SK-N-SH treated with all-trans-retinoic acid at 6 μM for 48 hours (cell line): ENCODE data around the gene CWC15.
A peak's percentile ranks its signal among the peaks of the same experiment; 100 is the strongest.

Experiments used
- ATAC-seq: fragments of 200-7000 bp; cut with Tn5 transposase; 3 replicates; pipeline ENCODE4 v1.9.1; 2020; ENCODE audit warnings: mild to moderate bottlenecking, moderate library complexity
- ARNTL ChIP-seq: fragments of 450-650 bp; formaldehyde crosslinking; IDR thresholded peaks from 2 replicates; pipeline ENCODE4 v1.5.0; 2020; ENCODE audit warnings: low read depth, mild to moderate bottlenecking, moderate library complexity, borderline replicate concordance
- BACH2 ChIP-seq: fragments of 250-450 bp; sonication (Bioruptor Pico); IDR thresholded peaks from 2 replicates; pipeline ENCODE4 v1.9.0; 2021; ENCODE audit warnings: mild to moderate bottlenecking, borderline replicate concordance
- CSDC2 ChIP-seq: fragments of 250-450 bp; sonication (Bioruptor Pico); IDR thresholded peaks from 2 replicates; pipeline ENCODE4 v1.5.0; 2020; ENCODE audit warnings: mild to moderate bottlenecking, moderate library complexity
- ESRRG ChIP-seq: fragments of 250-450 bp; sonication (Bioruptor Pico); IDR thresholded peaks from 2 replicates; pipeline ENCODE4 v1.6.1; 2021; ENCODE audit warnings: mild to moderate bottlenecking
- GLIS3 ChIP-seq: fragments of 250-450 bp; sonication (Bioruptor Pico); IDR thresholded peaks from 2 replicates; pipeline ENCODE4 v1.5.0; 2020; ENCODE audit warnings: mild to moderate bottlenecking, moderate library complexity
- OSR1 ChIP-seq: fragments of 250-450 bp; sonication (Bioruptor Pico); IDR thresholded peaks from 2 replicates; pipeline ENCODE4 v1.8.0; 2022; ENCODE audit warnings: moderate library complexity, mild to moderate bottlenecking, inconsistent platforms
- PPARA ChIP-seq: fragments of 250-450 bp; sonication (Bioruptor Pico); IDR thresholded peaks from 2 replicates; pipeline ENCODE4 v1.5.0; 2020; ENCODE audit warnings: mild to moderate bottlenecking, borderline replicate concordance
- RARB ChIP-seq: fragments of 250-450 bp; sonication (Bioruptor Pico); IDR thresholded peaks from 2 replicates; pipeline ENCODE4 v1.8.0; 2021; ENCODE audit warnings: mild to moderate bottlenecking, moderate library complexity
- SNAI2 ChIP-seq: fragments of 250-450 bp; sonication (Bioruptor Pico); IDR thresholded peaks from 2 replicates; pipeline ENCODE4 v1.5.0; 2020; ENCODE audit warnings: mild to moderate bottlenecking, moderate library complexity
- TCF4 ChIP-seq: fragments of 250-450 bp; sonication (Bioruptor Pico); IDR thresholded peaks from 2 replicates; pipeline ENCODE4 v1.8.0; 2021; ENCODE audit warnings: mild to moderate bottlenecking, moderate library complexity, borderline replicate concordance
- ZC3H10 ChIP-seq: fragments of 250-450 bp; sonication (Bioruptor Pico); IDR thresholded peaks from 2 replicates; pipeline ENCODE4 v1.5.1; 2021; ENCODE audit warnings: mild to moderate bottlenecking, moderate library complexity
- ZFP30 ChIP-seq: fragments of 450-650 bp; formaldehyde crosslinking; IDR thresholded peaks from 2 replicates; pipeline ENCODE4 v1.5.0; 2022; ENCODE audit warnings: mild to moderate bottlenecking, moderate library complexity
- ZNF565 ChIP-seq: fragments of 450-650 bp; formaldehyde crosslinking; conservative IDR thresholded peaks from 2 replicates; pipeline ENCODE4 v1.5.0; 2020; ENCODE audit warnings: low read depth, mild to moderate bottlenecking, moderate library complexity
- ZNF70 ChIP-seq: fragments of 450-650 bp; formaldehyde crosslinking; IDR thresholded peaks from 2 replicates; pipeline ENCODE4 v1.5.0; 2020; ENCODE audit warnings: mild to moderate bottlenecking, moderate library complexity
- ZNF8 ChIP-seq: fragments of 450-650 bp; formaldehyde crosslinking; IDR thresholded peaks from 2 replicates; pipeline ENCODE4 v1.5.0; 2020; ENCODE audit warnings: mild to moderate bottlenecking, moderate library complexity
- TF ChIP-seq, protein P1 (sequence below): fragments of 250-450 bp; sonication (Bioruptor Pico); IDR thresholded peaks from 2 replicates; pipeline ENCODE4 v1.5.1; 2021; ENCODE audit warnings: mild to moderate bottlenecking, moderate library complexity
- TF ChIP-seq, protein P2 (sequence below): fragments of 250-450 bp; sonication (Bioruptor Pico); IDR thresholded peaks from 2 replicates; pipeline ENCODE4 v1.8.0; 2020; ENCODE audit warnings: mild to moderate bottlenecking, moderate library complexity, borderline replicate concordance
- TF ChIP-seq, protein P3 (sequence below): fragments of 250-450 bp; sonication (Bioruptor Pico); IDR thresholded peaks from 2 replicates; pipeline ENCODE4 v1.8.0; 2021; ENCODE audit warnings: low read depth, mild to moderate bottlenecking, moderate library complexity, borderline replicate concordance
- TF ChIP-seq, protein P4 (sequence below): fragments of 250-450 bp; sonication (Bioruptor Pico); IDR thresholded peaks from 2 replicates; pipeline ENCODE4 v1.5.0; 2020; ENCODE audit warnings: mild to moderate bottlenecking, moderate library complexity
- TF ChIP-seq, protein P5 (sequence below): fragments of 250-450 bp; sonication (Bioruptor Pico); IDR thresholded peaks from 2 replicates; pipeline ENCODE4 v1.5.1; 2020; ENCODE audit warnings: low read depth, mild to moderate bottlenecking, moderate library complexity

CWC15 gene

DNA sequence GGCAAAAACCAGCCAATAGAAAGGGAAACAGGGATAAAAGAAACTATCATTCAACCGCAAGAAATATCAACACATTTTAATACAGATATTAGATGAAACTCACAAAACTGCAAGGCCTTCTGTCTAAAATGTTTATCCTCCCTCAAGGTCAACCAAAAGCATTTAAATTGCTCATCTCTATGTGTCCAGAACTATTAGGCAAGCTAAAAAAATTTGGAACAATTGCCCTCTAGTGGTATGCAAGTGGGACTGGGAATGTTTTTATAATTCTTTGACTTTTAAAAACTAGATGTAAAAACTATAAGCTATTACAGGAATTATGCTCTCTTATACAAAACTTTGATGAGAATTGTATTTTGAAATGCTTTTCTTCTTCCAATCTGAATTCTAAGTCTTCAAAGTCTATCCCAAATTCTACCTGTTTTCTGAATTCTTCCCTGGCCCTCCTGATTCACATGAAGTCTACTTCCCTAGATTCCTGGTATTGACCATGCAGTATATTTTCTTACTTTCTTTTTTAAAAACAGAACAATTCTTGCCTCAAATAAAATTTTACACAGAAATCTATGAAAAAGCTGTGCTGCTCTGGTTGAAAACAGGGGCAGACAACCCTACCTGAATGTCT, 4.9 kb downstream of the CWC15 start:
- ATAC-seq, result peak; percentile 58
- no peak for TF ChIP-seq PPARA (CRISPR knock-in tag)
- TF ChIP-seq ZNF70, result no peak
- TF ChIP-seq ZFP30, result no peak
- no peak for TF ChIP-seq ARNTL (CRISPR knock-in tag)
- no peak for TF ChIP-seq SNAI2
- TF ChIP-seq ESRRG (CRISPR knock-in tag), result no peak
- TF ChIP-seq, protein P1, sequence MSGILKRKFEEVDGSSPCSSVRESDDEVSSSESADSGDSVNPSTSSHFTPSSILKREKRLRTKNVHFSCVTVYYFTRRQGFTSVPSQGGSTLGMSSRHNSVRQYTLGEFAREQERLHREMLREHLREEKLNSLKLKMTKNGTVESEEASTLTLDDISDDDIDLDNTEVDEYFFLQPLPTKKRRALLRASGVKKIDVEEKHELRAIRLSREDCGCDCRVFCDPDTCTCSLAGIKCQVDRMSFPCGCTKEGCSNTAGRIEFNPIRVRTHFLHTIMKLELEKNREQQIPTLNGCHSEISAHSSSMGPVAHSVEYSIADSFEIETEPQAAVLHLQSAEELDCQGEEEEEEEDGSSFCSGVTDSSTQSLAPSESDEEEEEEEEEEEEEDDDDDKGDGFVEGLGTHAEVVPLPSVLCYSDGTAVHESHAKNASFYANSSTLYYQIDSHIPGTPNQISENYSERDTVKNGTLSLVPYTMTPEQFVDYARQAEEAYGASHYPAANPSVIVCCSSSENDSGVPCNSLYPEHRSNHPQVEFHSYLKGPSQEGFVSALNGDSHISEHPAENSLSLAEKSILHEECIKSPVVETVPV (CRISPR knock-in tag), result no peak
- TF ChIP-seq, protein P2, sequence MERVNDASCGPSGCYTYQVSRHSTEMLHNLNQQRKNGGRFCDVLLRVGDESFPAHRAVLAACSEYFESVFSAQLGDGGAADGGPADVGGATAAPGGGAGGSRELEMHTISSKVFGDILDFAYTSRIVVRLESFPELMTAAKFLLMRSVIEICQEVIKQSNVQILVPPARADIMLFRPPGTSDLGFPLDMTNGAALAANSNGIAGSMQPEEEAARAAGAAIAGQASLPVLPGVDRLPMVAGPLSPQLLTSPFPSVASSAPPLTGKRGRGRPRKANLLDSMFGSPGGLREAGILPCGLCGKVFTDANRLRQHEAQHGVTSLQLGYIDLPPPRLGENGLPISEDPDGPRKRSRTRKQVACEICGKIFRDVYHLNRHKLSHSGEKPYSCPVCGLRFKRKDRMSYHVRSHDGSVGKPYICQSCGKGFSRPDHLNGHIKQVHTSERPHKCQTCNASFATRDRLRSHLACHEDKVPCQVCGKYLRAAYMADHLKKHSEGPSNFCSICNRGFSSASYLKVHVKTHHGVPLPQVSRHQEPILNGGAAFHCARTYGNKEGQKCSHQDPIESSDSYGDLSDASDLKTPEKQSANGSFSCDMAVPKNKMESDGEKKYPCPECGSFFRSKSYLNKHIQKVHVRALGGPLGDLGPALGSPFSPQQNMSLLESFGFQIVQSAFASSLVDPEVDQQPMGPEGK (CRISPR knock-in tag), result no peak
- TF ChIP-seq TCF4, result no peak
- TF ChIP-seq ZC3H10 (CRISPR knock-in tag), result no peak
- TF ChIP-seq, protein P3, sequence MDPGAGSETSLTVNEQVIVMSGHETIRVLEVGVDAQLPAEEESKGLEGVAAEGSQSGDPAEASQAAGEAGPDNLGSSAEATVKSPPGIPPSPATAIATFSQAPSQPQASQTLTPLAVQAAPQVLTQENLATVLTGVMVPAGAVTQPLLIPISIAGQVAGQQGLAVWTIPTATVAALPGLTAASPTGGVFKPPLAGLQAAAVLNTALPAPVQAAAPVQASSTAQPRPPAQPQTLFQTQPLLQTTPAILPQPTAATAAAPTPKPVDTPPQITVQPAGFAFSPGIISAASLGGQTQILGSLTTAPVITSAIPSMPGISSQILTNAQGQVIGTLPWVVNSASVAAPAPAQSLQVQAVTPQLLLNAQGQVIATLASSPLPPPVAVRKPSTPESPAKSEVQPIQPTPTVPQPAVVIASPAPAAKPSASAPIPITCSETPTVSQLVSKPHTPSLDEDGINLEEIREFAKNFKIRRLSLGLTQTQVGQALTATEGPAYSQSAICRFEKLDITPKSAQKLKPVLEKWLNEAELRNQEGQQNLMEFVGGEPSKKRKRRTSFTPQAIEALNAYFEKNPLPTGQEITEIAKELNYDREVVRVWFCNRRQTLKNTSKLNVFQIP (CRISPR knock-in tag), result no peak
- TF ChIP-seq RARB, result no peak
- TF ChIP-seq, protein P4, sequence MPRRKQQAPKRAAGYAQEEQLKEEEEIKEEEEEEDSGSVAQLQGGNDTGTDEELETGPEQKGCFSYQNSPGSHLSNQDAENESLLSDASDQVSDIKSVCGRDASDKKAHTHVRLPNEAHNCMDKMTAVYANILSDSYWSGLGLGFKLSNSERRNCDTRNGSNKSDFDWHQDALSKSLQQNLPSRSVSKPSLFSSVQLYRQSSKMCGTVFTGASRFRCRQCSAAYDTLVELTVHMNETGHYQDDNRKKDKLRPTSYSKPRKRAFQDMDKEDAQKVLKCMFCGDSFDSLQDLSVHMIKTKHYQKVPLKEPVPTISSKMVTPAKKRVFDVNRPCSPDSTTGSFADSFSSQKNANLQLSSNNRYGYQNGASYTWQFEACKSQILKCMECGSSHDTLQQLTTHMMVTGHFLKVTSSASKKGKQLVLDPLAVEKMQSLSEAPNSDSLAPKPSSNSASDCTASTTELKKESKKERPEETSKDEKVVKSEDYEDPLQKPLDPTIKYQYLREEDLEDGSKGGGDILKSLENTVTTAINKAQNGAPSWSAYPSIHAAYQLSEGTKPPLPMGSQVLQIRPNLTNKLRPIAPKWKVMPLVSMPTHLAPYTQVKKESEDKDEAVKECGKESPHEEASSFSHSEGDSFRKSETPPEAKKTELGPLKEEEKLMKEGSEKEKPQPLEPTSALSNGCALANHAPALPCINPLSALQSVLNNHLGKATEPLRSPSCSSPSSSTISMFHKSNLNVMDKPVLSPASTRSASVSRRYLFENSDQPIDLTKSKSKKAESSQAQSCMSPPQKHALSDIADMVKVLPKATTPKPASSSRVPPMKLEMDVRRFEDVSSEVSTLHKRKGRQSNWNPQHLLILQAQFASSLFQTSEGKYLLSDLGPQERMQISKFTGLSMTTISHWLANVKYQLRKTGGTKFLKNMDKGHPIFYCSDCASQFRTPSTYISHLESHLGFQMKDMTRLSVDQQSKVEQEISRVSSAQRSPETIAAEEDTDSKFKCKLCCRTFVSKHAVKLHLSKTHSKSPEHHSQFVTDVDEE (CRISPR knock-in tag), result no peak
- no peak for TF ChIP-seq BACH2 (CRISPR knock-in tag)
- TF ChIP-seq ZNF565, result no peak
- no peak for TF ChIP-seq CSDC2
- no peak for TF ChIP-seq ZNF8 (CRISPR knock-in tag)
- TF ChIP-seq, protein P5, sequence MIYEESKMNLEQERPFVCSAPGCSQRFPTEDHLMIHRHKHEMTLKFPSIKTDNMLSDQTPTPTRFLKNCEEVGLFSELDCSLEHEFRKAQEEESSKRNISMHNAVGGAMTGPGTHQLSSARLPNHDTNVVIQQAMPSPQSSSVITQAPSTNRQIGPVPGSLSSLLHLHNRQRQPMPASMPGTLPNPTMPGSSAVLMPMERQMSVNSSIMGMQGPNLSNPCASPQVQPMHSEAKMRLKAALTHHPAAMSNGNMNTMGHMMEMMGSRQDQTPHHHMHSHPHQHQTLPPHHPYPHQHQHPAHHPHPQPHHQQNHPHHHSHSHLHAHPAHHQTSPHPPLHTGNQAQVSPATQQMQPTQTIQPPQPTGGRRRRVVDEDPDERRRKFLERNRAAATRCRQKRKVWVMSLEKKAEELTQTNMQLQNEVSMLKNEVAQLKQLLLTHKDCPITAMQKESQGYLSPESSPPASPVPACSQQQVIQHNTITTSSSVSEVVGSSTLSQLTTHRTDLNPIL (CRISPR knock-in tag), result no peak

DNA sequence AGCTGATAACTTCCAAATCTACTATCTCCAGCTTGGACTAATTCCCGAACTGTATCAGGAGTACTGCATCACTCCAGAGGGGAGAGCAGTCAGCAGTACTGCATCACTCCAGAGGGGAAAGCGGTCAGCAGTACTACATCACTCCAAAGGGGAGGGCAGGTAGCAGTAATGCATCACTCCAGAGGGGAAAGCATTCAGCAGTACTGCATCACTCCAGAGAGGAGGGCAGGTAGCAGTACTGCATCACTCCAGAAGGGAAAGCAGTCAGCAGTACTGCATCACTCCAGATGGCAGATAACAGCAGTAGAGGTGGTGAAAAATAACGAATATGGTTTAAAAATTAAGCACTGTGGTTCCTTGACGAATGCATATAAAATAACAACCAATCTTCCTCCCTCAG, 8.4 kb downstream of the CWC15 start:
- ATAC-seq, result no peak
- TF ChIP-seq OSR1 (CRISPR knock-in tag) (no peak), GLIS3 (CRISPR knock-in tag) (no peak), SNAI2 (no peak), ZNF565 (no peak), ZFP30 (no peak), TCF4 (no peak)
- TF ChIP-seq, protein P5 (CRISPR knock-in tag), result no peak
- TF ChIP-seq, protein P1 (CRISPR knock-in tag), result no peak
